TTC549 (cell line): ENCODE data around the gene ABCD2.
"Not testable (repeated sequence)": the region's sequence is repeated elsewhere in the genome, so short reads cannot be mapped to it uniquely, and the experiment has no call there.

Experiments used
- FAIRE-seq: peaks from 2 replicates; lab custom pipeline; 2012; peaks lifted over from hg19 to GRCh38; lab: Jason Lieb, UNC

Gene ABCD2

DNA sequence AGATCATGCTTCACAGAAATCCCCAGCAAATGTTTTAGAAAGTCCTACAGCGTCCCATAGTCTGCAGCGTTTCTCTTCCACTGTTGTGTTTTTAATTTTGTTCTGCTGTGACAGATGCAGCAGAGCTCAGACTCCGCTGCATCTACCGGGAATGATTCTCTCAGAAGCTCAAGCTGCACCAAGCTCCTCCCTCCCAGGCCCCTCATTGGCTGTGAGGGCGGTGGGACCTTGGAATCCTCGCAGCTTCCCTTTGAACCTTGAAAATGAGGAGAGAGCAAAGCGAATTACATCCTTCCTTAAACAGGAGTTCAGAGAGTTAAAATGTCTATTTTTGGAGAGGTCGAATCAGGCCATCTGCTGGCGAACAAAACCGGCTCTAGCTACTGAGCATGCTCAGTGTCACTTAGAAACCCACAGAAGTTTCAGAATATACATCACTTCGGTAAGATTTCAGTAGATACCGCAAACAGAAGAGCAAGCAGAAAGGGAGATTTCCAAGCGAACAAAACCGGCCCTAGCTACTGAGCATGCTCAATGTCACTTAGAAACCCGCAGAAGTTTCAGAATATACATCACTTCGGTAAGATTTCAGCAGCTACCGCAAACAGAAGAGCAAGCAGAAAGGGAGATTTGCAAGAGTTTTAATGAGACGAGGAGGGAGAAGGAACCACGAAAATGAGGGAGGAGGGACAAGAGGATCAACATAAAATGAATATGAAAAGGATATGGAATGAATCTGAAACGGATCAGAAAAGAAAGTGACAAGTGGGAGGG is at the start of gene ABCD2:
TSS of gene ABCD2 (minus strand) at position 144 of the 774 bp plus-strand sequence. CDS start 188 bp downstream, outside the sequence.
- peak; percentile 83 for FAIRE-seq

DNA sequence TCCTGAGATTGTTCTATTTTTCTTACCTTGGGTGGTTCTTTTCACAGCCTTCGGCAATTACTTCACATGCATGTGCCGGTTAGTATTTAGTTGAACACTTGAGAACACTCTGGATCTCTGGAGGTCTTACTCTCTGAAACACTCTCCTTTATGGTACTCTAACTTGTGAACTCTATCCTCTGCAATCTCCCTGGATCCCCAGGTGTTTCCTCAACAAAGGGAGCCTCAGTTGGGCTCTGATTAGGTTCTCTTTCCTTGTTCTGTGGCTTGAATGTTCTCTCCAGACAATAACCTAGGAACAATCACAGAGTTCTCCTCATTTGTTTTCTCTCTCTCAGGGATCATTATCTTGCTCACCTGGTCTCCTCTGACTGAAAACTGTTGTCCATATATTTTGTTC is 40.5 kb upstream of the ABCD2 start:
- FAIRE-seq, result no peak

DNA sequence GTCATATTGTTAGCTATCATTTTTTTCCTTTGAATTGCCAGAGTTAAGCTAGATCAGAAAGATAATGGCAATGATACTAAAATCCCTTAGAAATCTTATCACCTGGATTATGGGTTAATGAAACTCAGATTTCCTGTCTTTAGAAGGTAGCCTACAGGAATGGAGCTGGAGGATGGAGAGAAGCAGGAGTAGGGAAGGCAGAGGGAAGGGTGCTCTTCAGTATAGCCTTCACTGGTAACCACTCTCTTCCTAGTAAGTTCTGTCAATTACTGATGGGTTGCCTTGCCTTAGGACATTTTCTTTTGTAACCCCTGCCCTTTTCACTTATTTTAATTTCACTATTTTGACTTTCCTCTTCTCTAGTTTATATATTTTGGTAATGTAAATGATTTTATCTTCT is 27.8 kb upstream of the ABCD2 start:
- no peak for FAIRE-seq

DNA sequence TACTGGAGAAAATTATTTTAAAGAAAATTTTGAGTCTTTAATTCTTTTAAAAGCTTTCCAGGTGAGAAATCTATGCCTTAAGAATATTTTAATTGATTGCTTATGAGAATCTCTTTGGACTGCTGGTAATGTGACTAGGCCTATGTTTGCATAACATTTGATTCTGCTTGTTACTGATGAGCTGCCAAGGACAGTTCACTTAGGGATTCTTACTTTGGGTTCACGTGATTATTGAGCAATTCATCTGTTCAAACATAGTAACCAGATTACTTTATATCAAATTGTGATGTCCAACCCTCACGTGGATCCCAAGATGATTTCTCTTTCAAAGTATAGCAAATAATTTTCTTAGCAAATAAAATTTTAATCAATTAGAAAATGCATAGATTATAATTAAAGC is 27.4 kb upstream of the ABCD2 start:
- no peak for FAIRE-seq

DNA sequence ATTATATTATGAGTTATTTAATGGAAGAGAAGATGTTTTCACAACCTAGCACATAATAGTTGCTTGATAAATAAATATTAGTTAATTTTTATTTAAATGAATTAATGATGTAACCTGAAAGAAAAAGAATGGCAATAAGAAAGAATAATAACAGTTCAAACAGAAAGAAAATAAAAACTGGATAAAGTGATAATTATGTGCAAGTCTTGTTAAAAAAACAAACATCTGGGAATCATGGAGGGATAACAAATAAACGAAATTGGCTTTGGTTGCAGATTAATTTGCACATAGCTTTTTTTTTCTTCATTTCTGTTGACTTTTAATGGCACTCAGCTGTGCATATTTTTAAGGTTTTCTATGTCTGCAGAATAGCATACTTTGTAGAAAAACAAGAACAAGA is 23.4 kb upstream of the ABCD2 start:
- no peak for FAIRE-seq

DNA sequence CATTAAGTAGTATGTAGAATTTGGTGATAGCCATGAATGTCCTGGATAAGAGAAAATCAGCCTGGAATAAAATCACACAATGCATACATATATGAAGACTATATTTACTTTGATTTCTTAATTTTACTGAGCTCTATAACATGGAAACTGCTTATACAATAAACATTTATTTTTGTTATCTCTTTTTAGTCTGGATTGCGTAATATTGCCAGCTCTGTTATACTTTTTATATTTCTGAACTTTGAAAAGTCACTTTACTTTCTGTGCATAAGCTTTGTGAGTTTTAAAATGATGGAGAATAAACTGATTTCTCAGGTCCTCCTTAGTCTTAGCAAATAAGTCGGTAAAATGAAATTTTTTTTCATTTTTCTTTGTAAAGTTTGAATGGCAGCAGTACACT is 19.2 kb upstream of the ABCD2 start:
- no peak for FAIRE-seq

DNA sequence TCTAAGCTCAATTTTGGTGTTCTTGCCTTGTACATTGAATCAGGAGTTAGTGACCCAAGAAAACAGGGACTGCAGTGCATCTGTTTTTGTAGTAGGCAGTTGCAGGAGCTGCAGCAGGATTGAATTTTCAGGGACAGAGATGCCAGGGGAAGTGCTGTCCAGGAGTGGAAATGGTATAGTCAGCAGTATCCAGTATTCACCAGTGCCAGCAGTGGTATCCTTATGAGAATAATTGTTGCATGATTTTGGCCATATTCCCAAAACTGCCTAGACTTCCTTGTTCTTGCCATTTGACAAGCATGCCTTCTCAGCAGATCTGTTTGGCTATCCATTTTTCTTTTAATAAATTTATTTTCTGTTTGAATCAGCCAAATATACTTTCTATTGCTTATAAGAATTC is 18.6 kb upstream of the ABCD2 start:
- FAIRE-seq, result no peak

DNA sequence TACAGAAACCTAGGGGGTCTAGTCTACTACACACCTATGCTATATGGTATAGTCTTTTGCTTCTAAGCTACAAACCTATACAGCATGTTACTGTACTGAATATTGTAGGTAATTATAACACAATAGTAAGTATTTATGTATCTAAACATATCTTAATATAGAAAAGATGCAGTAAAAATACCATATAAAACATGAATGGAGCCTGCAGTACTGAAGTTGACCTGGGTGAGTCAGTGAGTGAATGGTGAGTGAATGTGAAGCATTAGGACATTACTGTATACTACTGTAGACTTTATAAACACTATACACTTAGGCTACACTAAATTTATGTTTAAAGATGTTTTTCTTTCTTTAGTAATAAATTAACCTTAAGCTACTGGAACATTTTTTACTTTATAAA is 13.1 kb upstream of the ABCD2 start:
- no peak for FAIRE-seq

DNA sequence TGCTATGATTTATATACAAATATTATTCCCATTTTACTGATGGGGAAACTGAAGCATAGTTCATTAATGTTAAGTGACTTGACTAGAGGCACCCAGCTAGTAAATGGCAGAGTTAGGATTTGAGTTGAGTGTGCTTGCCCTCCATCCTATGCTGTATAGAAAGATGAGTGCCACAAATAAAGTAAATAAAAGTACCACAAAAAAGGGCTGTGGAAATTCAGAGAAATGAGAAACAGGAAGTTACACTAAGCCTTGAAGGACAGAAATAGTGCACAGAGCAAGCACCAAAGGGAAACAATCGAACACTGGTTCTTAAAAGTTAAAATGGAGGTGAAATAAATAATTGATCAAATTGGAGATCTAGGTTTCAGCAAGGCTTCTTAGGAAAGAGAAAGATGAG is 9.2 kb upstream of the ABCD2 start:
- FAIRE-seq, result no peak

DNA sequence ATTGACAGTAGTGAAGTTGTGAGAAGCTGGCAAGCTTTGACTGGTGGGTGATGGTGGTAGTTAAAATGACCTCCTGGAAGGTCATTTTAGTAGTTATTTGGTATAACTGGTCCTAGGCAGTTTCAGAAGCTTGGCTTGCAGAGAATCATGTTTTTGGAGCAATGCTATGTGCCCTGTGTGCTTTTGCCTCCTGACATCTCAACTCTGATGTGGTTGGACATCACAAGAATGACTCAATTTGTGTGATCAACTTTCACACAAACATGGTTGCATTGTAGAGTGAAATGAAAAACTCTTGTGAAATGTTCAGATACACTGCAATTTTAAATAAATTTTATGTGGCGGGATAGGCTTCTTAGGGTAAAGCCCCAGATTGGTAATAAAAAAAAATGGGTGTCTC is 8.3 kb upstream of the ABCD2 start:
- FAIRE-seq, result no peak

DNA sequence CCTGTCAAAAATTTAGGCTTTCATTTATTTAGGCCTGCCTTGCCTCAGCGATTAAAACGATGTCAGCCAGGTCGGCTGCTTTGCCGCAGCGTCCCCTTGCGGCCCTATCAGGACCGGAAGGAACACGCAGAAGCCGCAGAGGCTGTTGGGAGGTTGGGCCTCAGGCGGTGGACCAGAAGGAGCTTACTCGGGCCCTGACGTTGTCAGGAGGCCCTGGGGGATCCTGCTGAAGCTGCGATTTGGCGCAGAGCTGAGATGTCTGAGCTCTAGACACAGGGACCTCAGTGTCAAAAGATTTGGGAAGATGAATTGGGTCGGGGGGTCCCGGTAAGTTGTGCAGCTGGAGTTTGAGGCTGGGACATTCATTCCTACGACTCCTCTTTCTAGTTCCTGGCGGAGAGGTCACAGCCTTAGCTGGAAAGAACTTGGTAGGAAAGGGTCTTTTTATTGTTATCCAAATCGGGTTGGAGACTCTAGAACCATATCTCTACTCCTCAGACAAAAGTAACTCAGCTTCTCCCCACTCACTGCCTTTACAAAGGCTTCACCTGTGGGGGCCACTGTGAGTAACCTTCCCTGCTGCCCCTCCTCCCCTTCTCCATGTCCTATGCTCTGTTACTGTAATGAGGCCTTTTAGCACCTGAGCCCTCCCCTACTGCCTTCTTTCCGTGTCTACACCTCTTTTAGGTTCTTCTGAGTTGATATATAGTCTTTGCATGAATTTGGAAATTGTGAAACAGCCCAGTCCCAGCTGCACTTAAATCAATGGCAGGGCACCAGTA is 6.6 kb upstream of the ABCD2 start:
- FAIRE-seq, result no peak

DNA sequence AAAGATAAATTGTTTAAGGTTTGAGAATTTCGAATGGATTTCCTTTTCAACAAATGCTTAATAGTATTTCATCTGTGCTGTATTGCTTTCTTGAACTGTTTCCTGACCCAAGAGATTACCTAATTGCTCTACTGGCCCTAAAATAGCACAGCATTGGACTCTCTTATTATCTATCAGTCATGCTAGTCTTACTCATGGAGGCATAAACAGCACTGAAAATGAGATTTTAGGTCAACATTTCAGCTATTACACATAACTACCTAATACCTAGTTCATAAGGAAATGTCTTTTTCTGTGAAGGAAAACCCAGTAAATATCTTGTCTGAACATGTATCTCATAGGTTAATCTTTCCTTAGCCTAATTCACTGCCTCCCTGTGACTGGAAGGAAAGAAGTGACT is 4.3 kb upstream of the ABCD2 start:
- no peak for FAIRE-seq

DNA sequence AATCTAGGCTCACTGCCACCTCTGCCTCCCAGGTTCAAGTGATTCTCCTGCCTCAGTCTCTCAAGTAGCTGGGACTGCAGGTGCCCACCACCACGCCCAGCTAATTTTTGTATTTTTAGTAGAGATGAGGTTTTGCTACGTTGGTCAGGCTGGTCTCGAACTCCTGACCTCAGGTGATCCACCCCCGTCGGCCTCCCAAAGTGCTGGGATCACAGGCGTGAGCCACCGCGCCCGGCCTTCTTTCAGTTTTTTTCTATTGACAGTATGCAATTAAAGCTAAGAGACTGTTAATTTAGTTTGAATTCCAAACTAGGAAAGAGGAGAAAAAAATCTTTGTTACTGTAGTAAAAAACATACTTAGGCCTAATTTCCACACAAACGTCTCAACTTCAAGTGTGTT is 3.6 kb upstream of the ABCD2 start:
- FAIRE-seq, result not testable (repeated sequence)

DNA sequence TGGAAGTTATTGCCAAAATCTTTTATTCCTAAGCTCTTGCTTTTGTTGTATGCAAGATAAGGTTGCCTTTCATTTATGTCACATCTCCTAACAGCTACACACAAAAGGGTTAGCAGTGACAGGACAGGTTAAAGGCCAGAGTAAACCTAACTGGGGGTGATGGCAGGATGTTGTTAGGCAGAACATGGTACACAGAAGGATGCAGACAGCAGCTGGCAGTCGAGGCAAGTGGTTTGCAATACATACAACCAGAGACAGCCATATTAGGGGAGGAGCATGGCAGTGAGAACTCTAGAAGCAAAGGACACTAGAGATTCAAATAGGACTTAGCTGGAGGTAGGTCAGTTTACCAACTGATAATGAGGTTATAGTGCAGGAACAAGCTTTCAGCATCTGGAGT is 2.7 kb upstream of the ABCD2 start:
- FAIRE-seq, result no peak

DNA sequence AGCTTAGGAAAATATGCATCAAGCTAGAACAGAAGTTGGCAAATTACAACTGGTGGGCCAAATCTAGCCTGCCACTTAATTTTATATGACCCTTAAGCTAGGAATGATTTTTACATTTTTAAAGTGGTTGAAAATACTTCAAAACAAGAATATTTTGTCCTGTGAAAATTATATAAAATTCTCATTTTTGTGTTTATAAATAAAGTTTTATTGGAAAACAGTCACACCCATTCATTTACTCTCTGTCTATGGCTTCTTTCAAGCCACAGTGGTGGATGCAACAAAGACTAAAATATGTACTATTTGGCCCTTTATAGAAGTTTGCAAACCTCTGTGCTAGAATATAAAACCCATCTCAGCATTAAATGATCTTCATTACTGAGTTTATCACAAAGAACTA is 2.1 kb upstream of the ABCD2 start:
- no peak for FAIRE-seq

DNA sequence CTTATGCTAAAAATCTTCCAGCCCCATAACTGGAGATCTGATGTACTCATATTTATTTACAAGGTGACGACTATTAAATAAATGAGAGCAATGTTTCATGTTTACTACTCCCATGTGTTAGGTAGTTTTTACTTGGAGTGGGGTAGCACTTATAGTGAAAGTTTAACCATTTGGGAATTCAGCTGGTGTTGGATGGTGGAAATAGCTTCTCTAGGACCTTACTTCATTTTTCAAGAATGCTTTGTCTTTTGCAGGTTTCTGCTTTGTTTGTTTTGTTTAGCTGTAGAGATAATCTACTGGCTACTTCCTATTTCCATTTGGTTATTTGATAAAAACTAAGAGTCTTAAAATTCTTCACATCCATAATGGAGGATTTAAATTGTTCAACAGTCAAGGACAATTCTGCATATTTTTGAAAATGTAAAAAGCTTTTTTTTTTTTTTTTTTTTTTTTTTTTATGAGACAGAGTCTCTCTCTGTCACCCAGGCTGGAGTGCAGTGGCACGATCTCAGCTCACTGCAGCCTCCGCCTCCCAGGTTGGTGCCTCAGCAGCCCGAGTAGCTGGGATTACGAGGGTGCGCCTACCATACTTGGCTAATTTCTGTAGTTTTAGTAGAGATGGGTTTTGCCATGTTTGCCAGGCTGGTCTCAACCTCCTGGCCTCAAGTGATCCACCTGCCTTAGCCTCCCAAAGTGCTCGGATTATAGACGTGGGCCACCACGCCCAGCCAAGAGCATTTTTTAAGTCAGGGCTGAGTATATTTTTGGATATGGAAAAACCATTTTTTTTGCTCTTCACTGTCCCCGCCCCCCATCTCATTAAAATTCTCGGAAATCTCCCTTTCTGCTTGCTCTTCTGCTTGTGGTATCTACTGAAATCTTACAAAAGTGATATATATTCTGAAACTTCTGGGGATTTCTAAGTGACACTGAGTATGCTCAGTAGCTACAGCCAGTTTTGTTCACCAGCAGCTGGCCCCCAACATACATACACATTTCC is 1.4 kb upstream of the ABCD2 start:
- no peak for FAIRE-seq

DNA sequence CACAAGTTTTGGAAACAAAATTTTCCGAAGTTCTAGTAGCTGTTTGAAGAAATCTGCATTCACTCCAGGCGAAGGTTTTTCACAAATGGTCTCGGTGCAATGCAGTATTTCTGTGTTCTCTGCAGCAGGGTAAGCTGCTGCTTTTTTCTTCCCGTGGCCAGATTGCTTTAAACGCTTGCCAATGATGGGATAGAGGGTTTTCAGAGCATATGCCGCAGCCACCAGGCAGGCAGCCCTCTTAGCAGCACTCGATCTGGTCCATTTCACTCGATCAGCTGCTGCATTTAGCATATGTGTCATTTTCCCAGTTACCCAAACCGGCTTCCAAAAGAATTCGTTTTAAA is 315 bp downstream of the ABCD2 start:
- no peak for FAIRE-seq

DNA sequence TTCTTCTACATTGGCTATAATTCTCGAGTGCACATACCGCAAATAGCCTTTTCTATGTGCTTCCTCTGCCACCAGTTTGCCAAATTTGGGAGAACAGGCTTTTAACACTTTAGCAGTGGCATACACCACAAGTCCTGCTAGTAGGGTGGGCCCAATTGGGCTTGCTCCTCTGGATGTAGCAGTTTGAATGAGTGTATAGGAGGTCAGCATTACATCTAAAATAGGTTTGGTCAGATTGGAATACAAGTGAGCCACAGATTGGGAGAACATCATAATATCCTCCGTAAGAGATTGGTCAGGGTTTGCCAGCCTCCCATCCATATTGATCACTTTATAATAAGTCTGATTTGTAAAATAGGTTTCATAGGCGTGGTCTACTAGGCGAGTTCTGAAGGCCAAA is 902 bp downstream of the ABCD2 start:
- no peak for FAIRE-seq

DNA sequence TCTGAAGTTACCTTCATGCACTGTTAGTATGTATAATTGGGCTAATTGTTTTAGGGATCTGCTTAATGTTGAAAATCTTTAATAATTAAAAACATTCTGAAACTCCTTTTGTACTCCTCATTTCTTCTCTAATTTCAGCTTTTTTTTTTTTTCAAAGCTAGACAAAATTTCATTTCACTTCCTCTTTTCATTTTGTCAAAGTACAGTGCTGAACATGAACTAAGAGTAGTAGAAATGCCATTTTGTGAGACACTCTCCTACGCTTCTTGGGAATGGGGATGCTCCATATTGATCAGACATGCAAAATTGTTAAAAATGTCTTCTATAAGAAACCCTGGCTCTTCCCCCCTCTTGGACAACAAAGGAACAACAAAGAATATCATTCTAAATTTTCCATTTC is 1.7 kb downstream of the ABCD2 start:
- FAIRE-seq, result no peak

DNA sequence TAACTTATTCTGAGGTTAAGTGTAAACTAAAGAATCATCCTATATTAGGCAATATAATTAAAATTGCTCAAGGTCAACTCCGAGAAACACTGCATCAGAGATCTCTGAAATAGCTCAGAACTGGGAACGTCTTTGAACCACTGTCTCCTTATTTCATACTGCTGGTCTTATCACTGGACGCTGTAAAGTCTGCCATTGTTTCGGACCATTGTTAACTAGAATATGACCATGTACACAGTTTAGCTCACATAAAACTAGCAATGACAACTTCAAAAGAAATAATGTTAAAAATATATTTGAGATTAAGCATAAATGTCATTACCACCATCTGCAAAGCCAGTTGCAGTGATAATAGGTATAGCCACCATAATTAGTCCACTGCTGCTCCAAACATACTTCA is 2.9 kb downstream of the ABCD2 start:
- no peak for FAIRE-seq

DNA sequence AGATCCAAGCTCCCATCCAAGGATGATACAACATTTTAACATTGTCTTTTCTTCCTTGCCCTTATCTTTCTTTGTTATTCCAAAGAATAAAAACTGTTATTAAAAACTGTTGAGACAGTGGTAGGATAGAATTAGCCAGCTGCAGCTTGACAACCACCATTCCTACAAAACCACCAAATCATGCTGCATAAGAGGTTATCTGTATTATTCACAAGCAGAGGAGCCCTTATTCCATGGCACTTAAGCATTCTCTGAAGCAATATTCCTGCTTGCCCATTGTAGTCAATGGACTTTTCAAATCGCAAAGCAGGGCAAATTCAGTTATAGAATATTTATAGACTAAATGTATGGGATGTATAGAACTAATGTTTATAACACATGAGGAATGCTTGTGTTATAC is 3.4 kb downstream of the ABCD2 start:
- no peak for FAIRE-seq

DNA sequence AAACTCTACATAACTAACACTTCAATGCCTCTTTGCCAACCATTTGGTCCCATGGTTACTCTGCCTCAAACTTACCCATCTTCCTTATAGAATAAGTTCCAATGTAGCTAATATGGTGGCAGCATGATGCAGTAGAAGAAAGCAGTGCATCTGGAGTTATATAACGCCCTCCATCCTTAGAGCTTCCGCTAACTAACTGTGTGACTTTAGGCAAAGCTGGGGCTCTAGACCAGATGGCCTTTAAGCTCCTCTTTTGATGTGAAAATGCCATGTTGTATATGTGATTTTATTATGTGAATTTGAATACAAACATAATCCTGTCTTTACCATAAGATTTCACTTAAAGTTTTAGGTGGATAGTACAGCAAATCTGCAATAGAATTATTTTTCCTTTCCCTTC is 6.1 kb downstream of the ABCD2 start:
- FAIRE-seq, result no peak

DNA sequence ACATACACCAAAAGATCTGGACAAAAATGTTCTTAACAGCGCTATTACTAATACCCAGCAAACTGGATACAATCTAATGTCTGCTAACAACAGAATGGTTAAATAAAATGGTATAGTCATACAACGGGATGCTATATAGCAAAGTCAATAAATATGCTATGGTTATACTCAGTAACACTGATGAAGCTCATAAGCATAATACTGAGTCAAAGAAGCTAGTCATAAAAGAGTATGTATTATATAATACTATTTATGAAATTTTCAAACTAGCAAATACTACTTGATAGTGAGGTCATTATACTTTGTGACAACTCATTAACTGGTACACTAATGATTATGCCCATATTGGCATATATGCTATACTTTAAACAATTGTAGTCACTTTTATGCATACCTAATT is 7.4 kb downstream of the ABCD2 start:
- FAIRE-seq, result no peak
